Brain microvascular endothelial cell (primary cell): ENCODE measurements around the gene TMEM167B.
A peak's percentile ranks its signal among the peaks of the same experiment; 100 is the strongest.

Experiments
- DNase-seq: peaks from one replicate; pipeline ENCODE4 v3.0.0-alpha.2; 2020
- H3K27ac ChIP-seq: fragments of 250-450 bp; sonication (Bioruptor Pico); 2 replicates; pipeline ENCODE4 v1.5.1; 2020; ENCODE audit warnings: mild to moderate bottlenecking, moderate library complexity
- H3K27me3 ChIP-seq: fragments of 250-450 bp; sonication (Bioruptor Pico); replicated peaks from 2 replicates; pipeline ENCODE4 v1.5.1; 2020; ENCODE audit warnings: mild to moderate bottlenecking
- H3K36me3 ChIP-seq: fragments of 250-450 bp; sonication (Bioruptor Pico); replicated peaks from 2 replicates; pipeline ENCODE4 v1.5.1; 2020; ENCODE audit warnings: mild to moderate bottlenecking
- H3K4me3 ChIP-seq: 2 replicates; pipeline ENCODE4 v1.5.1; 2011; ENCODE audit warnings: low read depth, mild to moderate bottlenecking, control low read depth, low read length, moderate library complexity
- CTCF ChIP-seq: IDR thresholded peaks from 2 replicates; pipeline ENCODE4 v1.5.1; 2011; ENCODE audit warnings: low read depth, mild to moderate bottlenecking, moderate library complexity, low read length, control low read depth, inconsistent platforms; ENCODE audit errors: missing control alignments
- in situ Hi-C: cut with HindIII; loops from 2 replicates; pipeline ENCODE4 v1.10.0; 2017; ENCODE audit warnings: low sequenced_read_pairs, low pct_ligation_motif_present

TMEM167B gene

GRCh38 chr1:109112056-109112651 is 21.6 kb downstream of the TMEM167B start:
- Histone ChIP-seq H3K27ac (no peak overlapping the region), H3K27me3 (peaks cover 25% of the 10 kb centered on the region), H3K4me3 (peak overlapping the region; percentile 20), H3K36me3 (no peaks in the 10 kb centered on the region)
- TF ChIP-seq CTCF = peak; percentile 31
- DNase-seq = no peak
- in situ Hi-C loops = no loop called here

GRCh38 chr1:109112652-109113285 is 22.2 kb downstream of the TMEM167B start:
- H3K27ac ChIP-seq = no peak overlapping the region
- TF ChIP-seq CTCF = peak; percentile 98
- peak; percentile 93 for DNase-seq
- H3K36me3 ChIP-seq = no peaks in the 10 kb centered on the region
- in situ Hi-C loops = no loop called here
- peak overlapping the region; percentile 20 for H3K4me3 ChIP-seq
- peaks cover 25% of the 10 kb centered on the region for H3K27me3 ChIP-seq

GRCh38 chr1:109113590-109114341 is 23.2 kb downstream of the TMEM167B start, which contains the start of gene ELAPOR1:
TSS of gene ELAPOR1 (plus strand) at chr1:109114115. CDS start at chr1:109114184, 69 bp downstream.
- DNase-seq = no peak
- TF ChIP-seq CTCF = no peak
- no peaks in the 10 kb centered on the region for H3K36me3 ChIP-seq
- peaks cover 25% of the 10 kb centered on the region for H3K27me3 ChIP-seq
- in situ Hi-C loops = no loop called here
- H3K27ac ChIP-seq = no peak within 1 kb of the TSS
- H3K4me3 ChIP-seq = peak within 1 kb of the TSS; percentile 28

- Histone ChIP-seq H3K4me3 (no peak overlapping the region), H3K27me3 (peaks cover 25% of the 10 kb centered on the region), H3K27ac (no peak overlapping the region), H3K36me3 (no peaks in the 10 kb centered on the region)
- DNase-seq = no peak
- in situ Hi-C loops = no loop called here
- no peak for TF ChIP-seq CTCF
Observed at GRCh38 chr1:109114342-109114674, 23.7 kb downstream of the TMEM167B start.

- no peak for TF ChIP-seq CTCF
- no peak overlapping the region for H3K27ac ChIP-seq
- no peaks in the 10 kb centered on the region for H3K36me3 ChIP-seq
- no peak for DNase-seq
- peaks cover 23% of the 10 kb centered on the region for H3K27me3 ChIP-seq
- no peak overlapping the region for H3K4me3 ChIP-seq
- in situ Hi-C loops = no loop called here
Observed at GRCh38 chr1:109115685-109116084, 25.1 kb downstream of the TMEM167B start.
